GM19023 (cell line): ENCODE results near the gene CORO6.

Experiments used
- ATAC-seq: cut with Tn5 transposase; IDR thresholded peaks from one replicate; pipeline ENCODE4 v1.9.1; 2021; ENCODE audit warnings: mild to moderate bottlenecking, moderate library complexity; ENCODE audit not compliant: unreplicated experiment

Gene CORO6

GRCh38 chr17:29633886-29634285, 11.2 kb upstream of the CORO6 start:
- no peak for ATAC-seq

GRCh38 chr17:29630630-29631193, 8.0 kb upstream of the CORO6 start:
- no peak for ATAC-seq

GRCh38 chr17:29629839-29630238, 7.1 kb upstream of the CORO6 start:
- ATAC-seq, result no peak

- ATAC-seq, result no peak
Observed at GRCh38 chr17:29628644-29629043, 5.9 kb upstream of the CORO6 start.

- no peak for ATAC-seq
Observed at GRCh38 chr17:29627951-29628350, 5.2 kb upstream of the CORO6 start.

GRCh38 chr17:29625037-29625750, 2.5 kb upstream of the CORO6 start:
- ATAC-seq, result no peak

- no peak for ATAC-seq
Observed at GRCh38 chr17:29624586-29624985, 1.9 kb upstream of the CORO6 start.

GRCh38 chr17:29623283-29623647, 553 bp upstream of the CORO6 start:
- no peak for ATAC-seq

GRCh38 chr17:29621751-29622194, 939 bp downstream of the CORO6 start:
- no peak for ATAC-seq

GRCh38 chr17:29620779-29621500, 1.8 kb downstream of the CORO6 start:
- ATAC-seq, result no peak

GRCh38 chr17:29620271-29620670, 2.4 kb downstream of the CORO6 start:
- no peak for ATAC-seq

- no peak for ATAC-seq
Observed at GRCh38 chr17:29619251-29619650, 3.5 kb downstream of the CORO6 start.

- ATAC-seq, result no peak
Observed at GRCh38 chr17:29618272-29619065, 4.2 kb downstream of the CORO6 start.

GRCh38 chr17:29617481-29618271, 5.0 kb downstream of the CORO6 start:
- ATAC-seq, result peak; percentile 1

GRCh38 chr17:29617125-29617480, 5.6 kb downstream of the CORO6 start:
- peak; percentile 47 for ATAC-seq

- ATAC-seq, result no peak
Observed at GRCh38 chr17:29616300-29617048, 6.2 kb downstream of the CORO6 start.

- peak; percentile 61 for ATAC-seq
Observed at GRCh38 chr17:29615492-29616299, 7.0 kb downstream of the CORO6 start.

GRCh38 chr17:29615048-29615385, 7.7 kb downstream of the CORO6 start:
- no peak for ATAC-seq

- ATAC-seq, result no peak
Observed at GRCh38 chr17:29614349-29615047, 8.2 kb downstream of the CORO6 start.
